Measurements from ENCODE around the gene TOX2. TPM values are rescaled to one million over a fixed set of nuclear protein-coding genes. Genes with fewer than 3 reads are reported as not detected.

Gene TOX2
- total RNA-seq, 2 donors from 2014 or later = 8.8 to 52.8 TPM

- intact Hi-C loops (cut with DNase I) = no loop called here
- H3K9me3 ChIP-seq = no peaks in the 10 kb centered on the region
- H3K4me1 ChIP-seq (replicated peaks) = no peaks in the 10 kb centered on the region
- no peak overlapping the region for H3K27ac ChIP-seq
- DNase-seq (ENCODE audit: low spot score) = no peak
- H3K27me3 ChIP-seq (replicated peaks; ENCODE audit: insufficient read depth) = no peaks in the 10 kb centered on the region
- no peak overlapping the region for H3K4me3 ChIP-seq
- 79% methylated on average over 1 of the region's 1 CpG for WGBS
- H3K36me3 ChIP-seq = no peaks in the 10 kb centered on the region
- TF ChIP-seq CTCF (IDR thresholded peaks at IDR 0.05) (no peak), POLR2AphosphoS5 (IDR thresholded peaks at IDR 0.05) (no peak), POLR2A (IDR thresholded peaks at IDR 0.05) (no peak)
Observed at GRCh38 chr20:44034451-44034850, 119.8 kb downstream of the TOX2 start.

GRCh38 chr20:44034965-44035635 is 120.4 kb downstream of the TOX2 start:
- TF ChIP-seq POLR2A (IDR thresholded peaks at IDR 0.05) = no peak
- no peak for TF ChIP-seq CTCF (IDR thresholded peaks at IDR 0.05)
- no peak for TF ChIP-seq POLR2AphosphoS5 (IDR thresholded peaks at IDR 0.05)

GRCh38 chr20:44035924-44036323 is 121.3 kb downstream of the TOX2 start:
- Histone ChIP-seq H3K4me3 (no peak overlapping the region), H3K9me3 (no peaks in the 10 kb centered on the region), H3K27me3 (replicated peaks; ENCODE audit: insufficient read depth) (no peaks in the 10 kb centered on the region), H3K4me1 (replicated peaks) (no peaks in the 10 kb centered on the region), H3K27ac (no peak overlapping the region), H3K36me3 (no peaks in the 10 kb centered on the region)
- intact Hi-C loops (cut with DNase I) = no loop called here
- 84% methylated on average over 8 of the region's 8 CpGs for WGBS
- TF ChIP-seq CTCF (IDR thresholded peaks at IDR 0.05) (no peak), POLR2A (IDR thresholded peaks at IDR 0.05) (no peak), POLR2AphosphoS5 (IDR thresholded peaks at IDR 0.05) (no peak)
- DNase-seq (ENCODE audit: low spot score) = no peak

More at GRCh38 chr20:44034965-44035635, 120.4 kb downstream of the TOX2 start:
- H3K9me3 ChIP-seq = no peaks in the 10 kb centered on the region
- H3K36me3 ChIP-seq = no peaks in the 10 kb centered on the region
- DNase-seq (ENCODE audit: low spot score) = no peak
- H3K27ac ChIP-seq = no peak overlapping the region
- WGBS = 81% methylated on average over 12 of the region's 12 CpGs
- no peaks in the 10 kb centered on the region for H3K4me1 ChIP-seq (replicated peaks)
- intact Hi-C loops (cut with DNase I) = no loop called here
- H3K4me3 ChIP-seq = no peak overlapping the region
- H3K27me3 ChIP-seq (replicated peaks; ENCODE audit: insufficient read depth) = no peaks in the 10 kb centered on the region

- no peak overlapping the region for H3K4me3 ChIP-seq
- TF ChIP-seq CTCF (IDR thresholded peaks at IDR 0.05) (no peak), POLR2A (IDR thresholded peaks at IDR 0.05) (no peak), POLR2AphosphoS5 (IDR thresholded peaks at IDR 0.05) (no peak)
- H3K9me3 ChIP-seq = no peaks in the 10 kb centered on the region
- 90% methylated on average over 4 of the region's 4 CpGs for WGBS
- H3K27me3 ChIP-seq (replicated peaks; ENCODE audit: insufficient read depth) = no peaks in the 10 kb centered on the region
- DNase-seq (ENCODE audit: low spot score) = no peak
- intact Hi-C loops (cut with DNase I) = no loop called here
- H3K36me3 ChIP-seq = no peaks in the 10 kb centered on the region
- no peak overlapping the region for H3K27ac ChIP-seq
- no peaks in the 10 kb centered on the region for H3K4me1 ChIP-seq (replicated peaks)
Observed at GRCh38 chr20:44036441-44036840, 121.8 kb downstream of the TOX2 start.

GRCh38 chr20:44038681-44039123 is 124.0 kb downstream of the TOX2 start:
- 28% methylated on average over 15 of the region's 15 CpGs for WGBS
- H3K36me3 ChIP-seq = no peaks in the 10 kb centered on the region
- no peaks in the 10 kb centered on the region for H3K27me3 ChIP-seq (replicated peaks; ENCODE audit: insufficient read depth)
- no peak overlapping the region for H3K4me3 ChIP-seq
- intact Hi-C loops (cut with DNase I) = no loop called here
- no peak for DNase-seq (ENCODE audit: low spot score)
- TF ChIP-seq CTCF (IDR thresholded peaks at IDR 0.05) (no peak), POLR2AphosphoS5 (IDR thresholded peaks at IDR 0.05) (no peak), POLR2A (IDR thresholded peaks at IDR 0.05) (no peak)
- H3K9me3 ChIP-seq = no peaks in the 10 kb centered on the region
- no peaks in the 10 kb centered on the region for H3K4me1 ChIP-seq (replicated peaks)
- H3K27ac ChIP-seq = no peak overlapping the region

Data from prostate gland (tissue), 2 donors.